Stimulated activated CD4-positive, alpha-beta T cell treated with anti-CD3 and anti-CD28 coated beads, Interleukin-1b, Interleukin-23, amount 100 ng/mL, for 4 hours (primary cell): ENCODE results near the gene LRP10.

Source experiments
- DNase-seq, 2 donors: peaks; one replicate each; pipeline ENCODE4 v3.0.0-alpha.2; 2020; ENCODE audit warnings: low read depth in 2 of 2

Gene LRP10

DNA sequence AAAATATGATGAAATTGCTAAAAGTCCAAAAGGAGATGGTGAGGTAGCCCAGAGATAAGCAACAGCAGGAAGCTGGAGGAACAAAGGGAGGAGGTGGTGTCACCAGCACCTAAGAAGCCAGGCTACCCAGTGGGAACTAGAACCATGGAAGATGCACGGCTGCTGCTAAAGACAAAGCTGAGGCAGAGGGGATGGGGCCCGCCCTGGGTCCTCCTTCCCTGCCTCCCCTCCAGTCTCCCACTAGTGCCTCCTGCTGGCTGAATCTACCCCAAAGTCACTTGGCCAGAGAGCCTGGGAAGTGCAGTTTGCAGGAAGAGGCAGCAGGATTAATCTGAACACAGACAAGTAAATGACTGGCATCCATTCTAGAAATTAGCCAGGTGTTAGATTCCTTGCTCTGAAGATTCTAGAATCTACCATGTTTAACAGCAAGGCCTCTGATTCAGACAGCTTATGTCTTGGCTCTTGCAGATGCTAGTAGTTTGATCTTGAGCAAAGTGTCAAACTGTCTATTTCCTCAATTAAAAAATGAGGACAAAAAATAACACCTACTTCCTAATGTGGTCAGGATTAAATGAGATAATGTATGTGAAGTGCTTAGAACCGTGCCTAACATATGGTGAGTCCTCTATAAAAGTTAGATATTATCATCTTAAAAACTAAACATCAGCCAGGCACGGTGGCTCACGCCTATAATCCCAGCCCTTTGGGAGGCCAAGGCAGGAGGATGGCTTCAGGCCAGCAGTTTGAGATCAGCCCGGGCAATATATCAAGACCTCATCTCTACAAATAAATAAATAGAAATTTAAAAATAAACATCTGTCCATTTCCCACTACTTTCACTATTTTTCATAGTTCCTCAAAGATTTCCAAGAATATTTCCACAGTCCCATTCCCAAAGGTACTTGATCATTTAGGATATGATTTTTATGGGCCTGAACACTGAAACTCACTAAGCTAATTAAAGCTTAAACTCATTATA is 5.8 kb upstream of the LRP10 start:
- DNase-seq: no peak

GRCh38 chr14:22866874-22867273 is 4.7 kb upstream of the LRP10 start:
- DNase-seq: no peak

- DNase-seq: no peak
These were observed 723 bp upstream of the LRP10 start for GRCh38 chr14:22870811-22871223.

GRCh38 chr14:22872033-22872832 is 693 bp downstream of the LRP10 start:
- DNase-seq: peak; percentile 63 to 64

DNA sequence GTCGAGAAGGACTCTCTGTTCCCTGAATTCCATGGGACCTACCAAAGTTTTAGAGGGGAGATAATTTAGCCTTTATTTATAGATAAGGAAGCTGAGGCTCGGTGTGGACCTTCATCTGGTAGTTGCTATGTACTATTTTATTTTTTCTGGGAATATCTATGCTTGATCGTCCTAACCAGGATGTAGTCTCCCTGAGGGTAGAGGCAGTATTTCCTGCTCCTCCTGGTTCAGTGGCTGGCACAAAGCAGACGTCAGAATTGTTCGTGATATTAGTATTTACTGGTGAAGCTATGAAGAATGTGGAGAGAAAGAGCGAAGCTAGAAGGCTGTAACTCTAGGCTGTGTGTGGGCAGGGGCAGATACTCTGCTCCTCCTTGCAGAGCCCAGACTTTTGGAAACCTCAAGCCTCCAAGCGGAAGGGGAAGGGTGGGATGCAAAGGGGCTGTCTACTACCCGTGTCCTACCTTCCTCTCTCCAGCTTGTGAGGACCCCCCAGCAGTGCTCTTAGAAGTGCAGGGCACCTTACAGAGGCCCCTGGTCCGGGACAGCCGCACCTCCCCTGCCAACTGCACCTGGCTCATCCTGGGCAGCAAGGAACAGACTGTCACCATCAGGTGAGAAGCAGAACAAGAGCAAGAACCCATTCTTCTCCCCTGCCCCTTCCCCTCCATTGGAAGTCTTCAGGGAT is 1.4 kb downstream of the LRP10 start:
- no peak for DNase-seq

GRCh38 chr14:22875003-22875747 is 3.6 kb downstream of the LRP10 start:
- DNase-seq: no peak

- no peak for DNase-seq
These were observed 4.3 kb downstream of the LRP10 start for GRCh38 chr14:22875748-22876319.

DNA sequence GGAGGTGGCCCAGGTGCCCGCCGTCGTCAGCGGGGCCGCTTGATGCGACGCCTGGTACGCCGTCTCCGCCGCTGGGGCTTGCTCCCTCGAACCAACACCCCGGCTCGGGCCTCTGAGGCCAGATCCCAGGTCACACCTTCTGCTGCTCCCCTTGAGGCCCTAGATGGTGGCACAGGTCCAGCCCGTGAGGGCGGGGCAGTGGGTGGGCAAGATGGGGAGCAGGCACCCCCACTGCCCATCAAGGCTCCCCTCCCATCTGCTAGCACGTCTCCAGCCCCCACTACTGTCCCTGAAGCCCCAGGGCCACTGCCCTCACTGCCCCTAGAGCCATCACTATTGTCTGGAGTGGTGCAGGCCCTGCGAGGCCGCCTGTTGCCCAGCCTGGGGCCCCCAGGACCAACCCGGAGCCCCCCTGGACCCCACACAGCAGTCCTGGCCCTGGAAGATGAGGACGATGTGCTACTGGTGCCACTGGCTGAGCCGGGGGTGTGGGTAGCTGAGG is 5.5 kb downstream of the LRP10 start:
- DNase-seq: no peak

DNA sequence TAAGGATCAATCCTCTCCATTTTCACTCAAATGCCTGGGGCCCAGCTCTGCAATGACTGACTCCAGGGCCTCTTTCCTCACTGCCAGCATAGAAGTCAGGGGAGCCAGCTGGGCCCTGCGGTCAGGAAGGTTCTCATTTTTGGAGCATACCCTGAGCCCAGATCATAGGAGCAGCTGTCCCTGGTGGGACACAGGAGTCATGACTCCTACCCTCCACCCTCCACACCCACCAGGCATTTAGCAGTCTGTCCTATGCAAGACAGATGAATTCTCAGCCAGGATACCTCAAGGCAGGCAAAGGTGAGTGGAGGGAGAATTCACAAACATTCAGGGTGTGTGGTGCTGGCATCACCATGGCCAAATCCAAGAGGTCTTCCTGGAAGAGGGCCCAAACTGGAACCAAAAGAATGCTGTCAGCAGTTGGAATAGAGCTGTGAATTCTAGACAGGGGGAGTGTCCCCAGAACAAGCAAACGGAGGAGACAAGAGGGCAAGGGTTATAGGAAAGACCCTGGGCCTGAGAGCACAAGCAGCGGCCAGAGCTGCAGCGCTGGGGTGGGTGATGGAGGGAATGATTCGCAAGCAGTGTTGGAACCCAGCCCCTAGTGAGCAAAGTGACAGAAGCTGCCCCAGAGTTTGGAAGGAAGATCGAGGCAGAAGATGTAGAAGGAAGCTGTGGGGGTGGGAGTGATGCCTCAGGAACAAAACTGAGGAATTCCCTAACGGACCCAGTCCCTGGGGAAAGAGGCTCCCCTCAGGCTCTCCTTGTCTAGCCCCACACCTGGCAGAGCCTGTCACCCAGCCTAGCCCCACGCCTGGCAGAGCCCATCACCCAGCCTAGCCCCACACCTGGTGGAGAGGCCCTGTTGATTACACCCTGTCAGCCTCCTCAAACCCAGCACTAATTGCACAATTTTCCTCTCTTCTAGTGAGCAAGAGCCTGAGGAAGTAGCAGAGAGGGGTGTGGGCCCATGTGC is 7.0 kb downstream of the LRP10 start:
- DNase-seq: no peak

DNA sequence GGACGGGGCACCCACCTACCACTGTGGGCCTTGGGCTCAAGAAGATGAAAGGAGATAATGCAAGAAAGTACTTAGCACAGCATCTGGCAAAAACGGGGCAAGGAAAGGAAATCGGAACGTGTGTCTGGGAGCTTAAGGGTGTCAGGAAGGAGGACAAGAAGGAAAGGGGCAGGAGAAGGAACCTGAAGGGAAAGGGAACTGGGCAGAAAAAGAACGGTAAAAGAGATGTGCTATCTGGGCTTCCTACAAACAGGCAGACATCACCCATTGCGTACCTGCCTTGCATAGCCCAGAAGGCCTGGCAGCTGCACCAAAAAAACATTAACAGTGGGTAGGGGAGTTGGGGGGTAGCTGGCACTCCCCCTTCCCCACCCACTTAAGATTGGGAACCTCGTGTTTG is 10.5 kb downstream of the LRP10 start:
- no peak for DNase-seq

- peak in 1 of 2 donors; percentile 48 for DNase-seq
These were observed 11.1 kb downstream of the LRP10 start for GRCh38 chr14:22882529-22883172.

- DNase-seq: no peak
These were observed 11.8 kb downstream of the LRP10 start, which contains the start of gene REM2 for GRCh38 chr14:22883173-22883976. Gene REM2, plus strand, starts transcription at chr14:22883222. Its CDS starts 66 bp downstream, at chr14:22883288.

GRCh38 chr14:22884076-22884737 is 12.7 kb downstream of the LRP10 start:
- no peak for DNase-seq

DNA sequence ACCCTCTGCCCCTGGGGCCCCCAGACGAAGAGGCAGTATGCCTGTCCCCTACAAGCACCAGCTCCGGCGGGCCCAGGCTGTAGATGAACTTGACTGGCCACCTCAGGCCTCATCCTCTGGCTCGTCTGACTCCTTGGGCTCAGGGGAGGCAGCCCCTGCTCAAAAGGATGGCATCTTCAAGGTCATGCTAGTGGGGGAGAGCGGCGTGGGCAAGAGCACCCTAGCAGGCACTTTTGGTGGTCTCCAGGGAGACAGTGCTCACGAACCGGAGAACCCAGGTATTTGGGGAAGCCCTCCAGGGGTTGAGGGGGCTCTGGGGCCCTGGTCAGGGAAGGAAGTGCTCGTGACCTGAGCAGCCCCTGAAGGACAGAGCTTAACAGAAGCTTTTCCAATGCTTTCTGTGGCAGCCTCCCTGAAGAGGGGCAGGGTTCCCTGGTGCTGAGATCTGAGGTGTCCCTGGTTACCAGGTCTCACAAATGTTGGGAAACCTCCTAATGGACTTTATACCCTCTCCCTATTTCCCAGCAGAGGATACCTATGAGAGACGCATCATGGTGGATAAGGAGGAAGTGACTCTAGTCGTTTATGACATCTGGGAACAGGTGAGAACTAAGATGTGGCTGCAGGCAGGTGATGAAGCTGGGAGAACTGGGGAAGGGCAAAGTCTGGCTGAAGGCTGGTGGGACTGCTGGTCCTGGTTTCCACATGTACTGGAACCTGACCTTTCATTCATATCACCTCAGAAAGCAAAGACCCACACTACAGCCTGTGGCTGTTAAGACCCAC is 13.4 kb downstream of the LRP10 start:
- DNase-seq: no peak

GRCh38 chr14:22885975-22886374 is 14.4 kb downstream of the LRP10 start:
- no peak for DNase-seq

DNA sequence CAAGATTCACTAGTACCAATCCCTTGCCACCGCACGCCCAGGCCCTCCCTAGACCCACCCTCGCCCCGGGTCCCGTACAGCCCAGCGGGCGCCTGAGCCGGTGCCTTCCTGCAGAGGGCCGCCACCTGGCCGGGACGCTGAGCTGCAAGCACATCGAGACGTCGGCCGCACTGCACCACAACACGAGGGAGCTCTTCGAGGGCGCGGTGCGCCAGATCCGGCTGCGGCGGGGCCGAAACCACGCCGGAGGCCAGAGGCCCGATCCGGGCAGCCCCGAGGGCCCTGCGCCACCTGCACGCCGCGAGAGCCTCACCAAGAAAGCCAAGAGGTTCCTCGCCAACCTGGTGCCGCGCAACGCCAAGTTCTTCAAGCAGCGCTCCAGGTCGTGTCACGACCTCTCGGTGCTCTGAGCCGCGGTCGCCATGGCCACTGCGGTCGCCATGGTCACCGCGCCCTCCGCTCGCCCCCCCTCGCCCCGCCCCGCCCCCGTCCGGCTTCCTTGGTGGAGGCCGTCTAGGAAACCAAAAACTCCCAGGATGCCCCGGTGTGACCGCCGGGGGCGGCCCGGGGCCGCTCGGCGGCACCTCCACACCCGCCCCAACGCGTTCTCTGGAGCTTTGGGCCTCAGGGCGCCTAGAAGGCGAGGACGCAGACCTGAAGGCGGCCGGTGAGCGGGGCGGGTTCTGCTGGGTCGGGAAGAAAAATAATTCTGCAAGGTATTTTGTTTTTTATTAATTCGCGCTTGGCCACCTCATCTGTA is 15.1 kb downstream of the LRP10 start:
- peak; percentile 54 to 63 for DNase-seq
